Measurements from ENCODE around the gene ADGRL1. TPM values are rescaled to one million over a fixed set of nuclear protein-coding genes. Genes with fewer than 3 reads are reported as not detected.

Gene ADGRL1
- total and polyA plus RNA-seq, 9 of the 15 experiments (the other 6 are each of a cell fraction or from before 2014, with no cell fraction given): 0.14 to 37.0 (median 8.6) TPM

GRCh38 chr19:14112809-14113385 is 93.1 kb downstream of the ADGRL1 start:
- Histone ChIP-seq H2AFZ (ENCODE audit: low read depth, low read length) (no peak overlapping the region), H3K27ac (ENCODE audit: extremely low read depth, low read depth, low read length) (no peak overlapping the region), H3K79me2 (ENCODE audit: control insufficient read depth, insufficient read depth, low read length) (peaks cover 24% of the 10 kb centered on the region), H3K36me3 (ENCODE audit: control insufficient read depth, insufficient read depth, low read length) (no peaks in the 10 kb centered on the region; the same call in 2 of the 3 replicates), H3K9ac (ENCODE audit: insufficient read depth in 1 of 2, low read depth in 2 of 2, low read length in 2 of 2) (peak overlapping the region in 1 of 2 experiments; percentile 62; a peak in 2 of 4 replicates), H3K4me2 (ENCODE audit: insufficient read depth, low read length) (no peak overlapping the region), H3K9me3 (replicated peaks; ENCODE audit: control insufficient read depth, insufficient read depth, low read depth, low read length) (no peaks in the 10 kb centered on the region), H3K4me1 (replicated peaks in 1 of 2; ENCODE audit: control insufficient read depth in 2 of 2, insufficient read depth in 2 of 2, low read length in 2 of 2) (peaks cover 32 to 47% of the 10 kb centered on the region in 2 experiments; a peak in 4 of 5 replicates), H3K4me3 (no peak overlapping the region), H4K20me1 (replicated peaks; ENCODE audit: control insufficient read depth, insufficient read depth, low read length) (no peaks in the 10 kb centered on the region), H3K27me3 (ENCODE audit: control insufficient read depth in 2 of 2, insufficient read depth in 2 of 2, low read length in 2 of 2) (no peaks in the 10 kb centered on the region), H3K9me1 (ENCODE audit: control insufficient read depth, insufficient read depth, low read length) (peaks cover 4% of the 10 kb centered on the region)
- in situ Hi-C loops (cut with MboI): no loop called here
- ATAC-seq: no peak
- WGBS (ENCODE audit: insufficient coverage, low coverage, missing lambda C conversion rate): 67% methylated on average over 12 of the region's 12 CpGs
- no peak for DNase-seq (ENCODE audit: extremely low read depth in 1 of 4, low spot score in 3 of 4)
- BruUV-seq (replicated peaks): no TSS peak
- no peak for FAIRE-seq
- TF ChIP-seq, protein P1, sequence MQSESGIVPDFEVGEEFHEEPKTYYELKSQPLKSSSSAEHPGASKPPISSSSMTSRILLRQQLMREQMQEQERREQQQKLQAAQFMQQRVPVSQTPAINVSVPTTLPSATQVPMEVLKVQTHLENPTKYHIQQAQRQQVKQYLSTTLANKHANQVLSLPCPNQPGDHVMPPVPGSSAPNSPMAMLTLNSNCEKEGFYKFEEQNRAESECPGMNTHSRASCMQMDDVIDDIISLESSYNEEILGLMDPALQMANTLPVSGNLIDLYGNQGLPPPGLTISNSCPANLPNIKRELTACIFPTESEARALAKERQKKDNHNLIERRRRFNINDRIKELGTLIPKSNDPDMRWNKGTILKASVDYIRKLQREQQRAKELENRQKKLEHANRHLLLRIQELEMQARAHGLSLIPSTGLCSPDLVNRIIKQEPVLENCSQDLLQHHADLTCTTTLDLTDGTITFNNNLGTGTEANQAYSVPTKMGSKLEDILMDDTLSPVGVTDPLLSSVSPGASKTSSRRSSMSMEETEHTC (IDR thresholded peaks at IDR 0.05): no peak
- no peak for TF ChIP-seq HDGF (IDR thresholded peaks at IDR 0.05)
- TF ChIP-seq ZNF77 (CRISPR knock-in tag; IDR thresholded peaks at IDR 0.05): no peak
- no peak for TF ChIP-seq SAP30 (IDR thresholded peaks at IDR 0.05; ENCODE audit: borderline replicate concordance, insufficient read depth, low read depth, low read length, poor library complexity, severe bottlenecking)
- TF ChIP-seq NR1H2 (CRISPR knock-in tag; IDR thresholded peaks at IDR 0.05): no peak
- no peak for TF ChIP-seq EGR1 (conservative IDR thresholded peaks at IDR 0.05)
- TF ChIP-seq, protein P2, sequence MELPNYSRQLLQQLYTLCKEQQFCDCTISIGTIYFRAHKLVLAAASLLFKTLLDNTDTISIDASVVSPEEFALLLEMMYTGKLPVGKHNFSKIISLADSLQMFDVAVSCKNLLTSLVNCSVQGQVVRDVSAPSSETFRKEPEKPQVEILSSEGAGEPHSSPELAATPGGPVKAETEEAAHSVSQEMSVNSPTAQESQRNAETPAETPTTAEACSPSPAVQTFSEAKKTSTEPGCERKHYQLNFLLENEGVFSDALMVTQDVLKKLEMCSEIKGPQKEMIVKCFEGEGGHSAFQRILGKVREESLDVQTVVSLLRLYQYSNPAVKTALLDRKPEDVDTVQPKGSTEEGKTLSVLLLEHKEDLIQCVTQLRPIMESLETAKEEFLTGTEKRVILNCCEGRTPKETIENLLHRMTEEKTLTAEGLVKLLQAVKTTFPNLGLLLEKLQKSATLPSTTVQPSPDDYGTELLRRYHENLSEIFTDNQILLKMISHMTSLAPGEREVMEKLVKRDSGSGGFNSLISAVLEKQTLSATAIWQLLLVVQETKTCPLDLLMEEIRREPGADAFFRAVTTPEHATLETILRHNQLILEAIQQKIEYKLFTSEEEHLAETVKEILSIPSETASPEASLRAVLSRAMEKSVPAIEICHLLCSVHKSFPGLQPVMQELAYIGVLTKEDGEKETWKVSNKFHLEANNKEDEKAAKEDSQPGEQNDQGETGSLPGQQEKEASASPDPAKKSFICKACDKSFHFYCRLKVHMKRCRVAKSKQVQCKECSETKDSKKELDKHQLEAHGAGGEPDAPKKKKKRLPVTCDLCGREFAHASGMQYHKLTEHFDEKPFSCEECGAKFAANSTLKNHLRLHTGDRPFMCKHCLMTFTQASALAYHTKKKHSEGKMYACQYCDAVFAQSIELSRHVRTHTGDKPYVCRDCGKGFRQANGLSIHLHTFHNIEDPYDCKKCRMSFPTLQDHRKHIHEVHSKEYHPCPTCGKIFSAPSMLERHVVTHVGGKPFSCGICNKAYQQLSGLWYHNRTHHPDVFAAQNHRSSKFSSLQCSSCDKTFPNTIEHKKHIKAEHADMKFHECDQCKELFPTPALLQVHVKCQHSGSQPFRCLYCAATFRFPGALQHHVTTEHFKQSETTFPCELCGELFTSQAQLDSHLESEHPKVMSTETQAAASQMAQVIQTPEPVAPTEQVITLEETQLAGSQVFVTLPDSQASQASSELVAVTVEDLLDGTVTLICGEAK (IDR thresholded peaks at IDR 0.05): no peak
- TF ChIP-seq, protein P2 (CRISPR knock-in tag; IDR thresholded peaks at IDR 0.05): no peak
- TF ChIP-seq RAD51 (IDR thresholded peaks at IDR 0.05; ENCODE audit: borderline replicate concordance, low read depth): no peak
- no peak for TF ChIP-seq SMAD1 (IDR thresholded peaks at IDR 0.05; ENCODE audit: low read depth, low read length, partially characterized antibody)
- TF ChIP-seq MECOM (CRISPR knock-in tag; IDR thresholded peaks at IDR 0.05): no peak
- TF ChIP-seq TCF7L2 (IDR thresholded peaks at IDR 0.05; ENCODE audit: low read depth, low read length): no peak
- ChIA-PET CTCF (ENCODE audit: low intra/inter-chr PET ratio) (no interaction called here), POLR2A (interaction anchor here (0.6 to 2.0 kb wide), 4 partner anchors 9 to 1285 kb away, joined by 3 to 5 read pairs (median 4); partner anchors contain the start of gene ASF1B)
- intact Hi-C loops (cut with micrococcal nuclease): no loop called here
